SKM-1 treated with dmso at 0.1 percent for 144 hours (cell line): ENCODE results near the gene XPNPEP3.
"Not testable (repeated sequence)": the region's sequence is repeated elsewhere in the genome, so short reads cannot be mapped to it uniquely, and the experiment has no call there.

Experiments used
- DNase-seq: peaks from one replicate; lab custom pipeline; 2025; ENCODE audit not compliant: unreplicated experiment; lab: John Stamatoyannopoulos, UW

The XPNPEP3 gene

GRCh38 chr22:40855979-40856512 lies 902 bp upstream of the XPNPEP3 start:
- no peak for DNase-seq

DNA sequence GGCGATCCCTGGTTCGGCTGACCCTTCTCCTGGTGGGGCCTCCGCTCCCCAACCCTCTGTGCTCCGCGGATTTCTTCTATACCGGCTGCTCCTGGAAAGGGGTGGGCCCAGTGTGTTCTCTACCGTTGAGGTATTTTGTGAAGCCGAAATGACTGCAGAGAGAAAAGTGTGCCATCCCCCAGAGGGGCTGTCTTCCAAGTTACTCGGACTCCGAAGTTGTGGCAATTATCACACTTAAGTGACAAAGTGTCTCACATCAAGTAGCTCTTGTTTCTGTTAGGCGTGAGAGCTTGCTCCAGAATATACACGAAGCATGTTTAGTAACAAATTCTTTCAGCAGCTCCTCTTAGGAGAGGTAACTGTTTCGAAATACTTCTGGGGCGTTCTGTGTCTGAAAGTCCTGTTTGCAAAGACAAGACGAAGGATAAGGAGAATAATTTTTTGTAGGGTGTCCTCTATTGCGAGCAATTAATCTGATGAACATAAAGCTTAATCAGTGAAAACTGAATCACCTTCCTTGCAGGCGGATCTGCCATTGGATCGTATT lies 434 bp downstream of the XPNPEP3 start:
- no peak for DNase-seq

DNA sequence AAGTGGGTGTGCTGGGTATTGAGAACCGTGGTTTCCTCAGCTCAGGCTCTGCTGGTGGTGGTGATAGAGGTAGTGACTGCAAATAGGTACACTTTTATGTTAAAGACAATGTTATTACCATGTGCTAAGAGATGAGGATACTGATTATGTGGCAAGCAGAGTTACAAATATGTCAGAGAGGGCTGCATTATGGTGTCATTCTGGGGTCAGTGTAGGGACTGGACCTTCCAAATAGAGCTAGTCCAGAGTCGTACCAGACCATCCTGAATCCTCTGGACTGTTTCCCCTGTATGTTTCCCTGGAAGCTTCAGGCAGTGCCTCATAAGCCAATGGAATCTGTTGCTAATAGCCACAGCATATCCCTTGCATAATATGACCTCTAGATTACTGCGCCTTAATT lies 5.1 kb downstream of the XPNPEP3 start, which contains the start of gene DNAJB7:
Gene DNAJB7, minus strand, starts transcription at position 101 of the 400 bp plus-strand sequence. CDS start 119 bp downstream, outside the sequence.
- no peak for DNase-seq

GRCh38 chr22:40862537-40862936 lies 5.6 kb downstream of the XPNPEP3 start:
- no peak for DNase-seq

- no peak for DNase-seq
Observed at GRCh38 chr22:40867109-40867508, 10.2 kb downstream of the XPNPEP3 start.

DNA sequence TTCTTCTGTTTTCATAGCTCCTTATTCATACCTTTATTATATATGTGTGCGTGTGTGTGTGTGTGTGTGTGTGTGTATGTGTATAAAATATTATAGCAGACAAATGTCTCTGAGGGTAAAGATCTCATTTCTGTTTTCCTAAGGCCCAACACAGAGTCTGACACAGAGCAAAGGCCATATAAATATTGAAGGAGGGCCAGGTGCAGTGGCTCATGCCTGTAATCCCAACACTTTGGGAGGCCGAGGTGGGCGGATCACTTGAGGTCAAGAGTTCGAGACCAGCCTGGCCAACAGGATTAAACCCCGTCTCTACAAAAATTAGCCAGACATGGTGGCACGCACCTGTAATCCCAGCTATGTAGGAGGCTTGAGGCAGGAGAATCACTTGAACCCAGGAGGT lies 11.4 kb downstream of the XPNPEP3 start:
- DNase-seq, result not testable (repeated sequence)

DNA sequence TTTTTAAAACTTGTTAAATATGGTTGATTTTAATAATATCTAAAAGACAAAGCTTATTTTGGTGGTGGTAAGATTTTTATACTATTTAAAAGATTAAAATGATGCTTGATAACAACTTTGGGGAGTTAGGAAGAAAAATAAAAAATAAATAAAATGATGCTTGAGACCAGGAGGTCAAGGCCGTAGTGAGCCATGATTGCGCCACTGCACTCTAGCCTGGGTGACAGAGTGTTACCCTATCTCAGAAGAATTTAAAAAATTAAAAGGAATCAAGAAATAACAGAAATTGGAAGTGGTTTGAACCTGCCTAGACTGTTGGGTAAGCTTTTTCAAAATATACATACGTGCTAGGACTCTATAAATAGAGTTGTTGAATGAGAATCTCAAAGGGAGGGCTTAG lies 17.1 kb downstream of the XPNPEP3 start:
- DNase-seq, result no peak

DNA sequence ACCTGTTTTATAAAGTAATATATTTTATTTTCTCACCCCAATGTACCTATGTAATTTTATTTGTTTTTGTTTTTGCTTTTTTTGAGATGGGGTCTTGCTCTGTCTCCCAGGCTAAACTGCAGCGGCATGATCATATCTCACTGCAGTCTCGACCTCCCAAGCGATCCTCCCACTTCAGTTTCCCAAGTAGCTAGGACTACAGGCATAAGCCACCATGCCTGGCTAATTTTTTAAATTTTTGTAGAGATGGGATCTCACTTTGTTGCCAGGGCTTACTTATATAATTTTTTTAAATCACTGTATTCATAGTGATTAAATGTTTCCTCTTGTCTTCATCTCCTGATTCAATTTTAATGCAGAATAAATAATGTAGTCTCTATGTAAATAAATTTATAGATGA lies 18.2 kb downstream of the XPNPEP3 start:
- no peak for DNase-seq

DNA sequence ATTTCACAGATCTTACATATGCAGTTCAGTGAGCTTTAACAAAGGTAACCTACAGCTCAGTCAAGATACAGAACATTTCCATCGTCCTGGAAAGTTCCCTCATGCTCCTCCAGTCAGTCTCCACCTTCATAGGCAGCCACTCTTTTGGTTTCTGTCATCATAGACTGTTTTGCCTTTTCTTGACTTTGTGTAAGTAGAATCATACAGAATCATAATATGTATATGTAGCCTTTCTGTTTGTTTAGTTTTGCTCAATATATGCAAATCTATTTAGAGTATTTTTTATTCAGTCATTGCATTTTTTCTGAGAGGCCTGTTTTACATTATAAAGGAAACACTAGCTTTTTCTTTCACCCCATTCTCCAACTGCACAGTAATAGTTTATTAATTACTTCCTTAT lies 20.0 kb downstream of the XPNPEP3 start:
- no peak for DNase-seq

GRCh38 chr22:40877488-40877887 lies 20.5 kb downstream of the XPNPEP3 start:
- DNase-seq, result no peak

DNA sequence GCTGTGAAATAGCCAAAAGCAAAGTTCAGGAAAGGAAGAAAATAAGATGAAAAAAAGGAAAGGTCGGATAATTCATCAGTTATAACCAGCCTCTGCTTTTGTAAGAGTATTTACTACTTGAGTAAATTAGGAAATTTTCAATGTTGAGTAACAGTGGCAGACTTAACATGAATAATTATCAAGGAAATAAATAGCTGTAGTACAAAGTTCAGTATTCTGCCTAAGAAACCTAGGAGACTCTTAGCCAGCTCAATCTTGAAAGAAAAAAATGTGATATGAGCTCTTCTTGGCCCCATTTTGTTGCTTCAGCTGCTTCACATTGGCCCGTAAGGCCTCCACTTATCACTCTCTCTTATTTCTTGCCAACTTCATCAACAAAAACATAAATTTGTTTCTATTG lies 22.0 kb downstream of the XPNPEP3 start:
- DNase-seq, result no peak

- no peak for DNase-seq
Observed at GRCh38 chr22:40889116-40889515, 32.2 kb downstream of the XPNPEP3 start.

- no peak for DNase-seq
Observed at GRCh38 chr22:40890881-40891280, 33.9 kb downstream of the XPNPEP3 start.

DNA sequence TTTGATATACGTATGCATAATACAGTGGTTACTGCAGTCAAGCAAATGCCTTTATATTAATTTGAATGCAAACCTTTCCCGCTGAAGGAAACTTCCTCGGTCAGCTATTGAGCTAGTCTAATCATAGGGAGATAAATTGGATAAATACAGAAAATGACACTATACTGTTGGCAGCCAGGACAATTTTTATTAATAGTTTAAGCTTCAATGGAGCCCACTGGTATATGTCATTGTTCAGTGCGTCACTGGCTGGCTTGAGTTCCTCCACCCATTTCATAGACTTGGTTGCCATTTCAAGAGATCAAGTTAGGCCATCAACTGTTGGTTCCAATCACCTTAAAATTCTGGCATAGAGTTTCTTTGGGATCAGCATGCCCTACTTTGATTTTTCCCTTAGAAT lies 37.5 kb downstream of the XPNPEP3 start:
- no peak for DNase-seq

GRCh38 chr22:40898850-40899357 lies 42.0 kb downstream of the XPNPEP3 start:
- DNase-seq, result peak; percentile 61

DNA sequence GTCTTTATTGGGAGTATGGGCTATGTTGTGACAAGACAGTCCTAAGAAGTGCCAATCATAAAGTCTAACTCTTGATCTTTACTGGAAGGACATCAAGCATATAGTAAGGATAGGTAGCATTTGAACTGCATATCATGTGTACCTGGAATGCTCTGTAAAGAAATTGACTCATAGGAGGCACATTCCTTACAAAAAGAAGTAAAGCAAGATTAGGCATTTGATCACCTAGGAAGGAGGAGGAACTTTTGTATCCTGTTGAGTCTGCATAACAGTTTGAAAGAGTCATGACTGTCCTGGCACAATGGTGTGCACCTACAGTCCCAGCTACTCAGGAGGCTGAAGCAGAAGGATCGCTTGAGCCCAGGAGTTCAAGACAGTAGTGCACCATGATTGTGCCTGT lies 47.2 kb downstream of the XPNPEP3 start:
- DNase-seq, result no peak

- no peak for DNase-seq
Observed at GRCh38 chr22:40908895-40909294, 51.9 kb downstream of the XPNPEP3 start.

- DNase-seq, result no peak
Observed at GRCh38 chr22:40911772-40912171, 54.8 kb downstream of the XPNPEP3 start.

- DNase-seq, result not testable (repeated sequence)
Observed at GRCh38 chr22:40912987-40913386, 56.0 kb downstream of the XPNPEP3 start.

DNA sequence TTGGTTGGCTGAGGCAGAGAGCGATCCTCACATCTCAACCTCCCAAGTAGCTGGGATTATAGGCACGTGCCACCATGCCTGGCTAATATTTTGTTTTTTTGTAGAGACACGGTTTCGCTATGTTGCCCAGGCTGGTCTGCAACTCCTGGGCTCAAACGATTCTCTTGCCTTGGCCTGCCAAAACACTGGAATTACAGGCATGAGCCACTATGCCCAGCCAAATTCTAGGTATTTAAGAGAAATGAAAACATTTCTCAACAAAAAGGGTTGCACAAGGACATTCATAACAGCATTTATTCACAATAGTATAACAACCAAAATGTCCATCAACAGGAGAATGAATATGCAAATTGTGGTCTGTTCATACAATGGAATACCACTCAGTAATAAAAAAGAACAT lies 62.5 kb downstream of the XPNPEP3 start:
- no peak for DNase-seq

- DNase-seq, result no peak
Observed at GRCh38 chr22:40920526-40920925, 63.6 kb downstream of the XPNPEP3 start.

- peak; percentile 77 for DNase-seq
Observed at GRCh38 chr22:40922484-40923303, 65.7 kb downstream of the XPNPEP3 start.
